ELR (cell line): ENCODE measurements around the gene WSCD2.

Source experiments
- DNase-seq: peaks from one replicate; pipeline ENCODE4 v3.0.0-alpha.2; 2015; ENCODE audit warnings: low read depth

Gene WSCD2

GRCh38 chr12:108109504-108109903 is 19.6 kb upstream of the WSCD2 start:
- DNase-seq = no peak

DNA sequence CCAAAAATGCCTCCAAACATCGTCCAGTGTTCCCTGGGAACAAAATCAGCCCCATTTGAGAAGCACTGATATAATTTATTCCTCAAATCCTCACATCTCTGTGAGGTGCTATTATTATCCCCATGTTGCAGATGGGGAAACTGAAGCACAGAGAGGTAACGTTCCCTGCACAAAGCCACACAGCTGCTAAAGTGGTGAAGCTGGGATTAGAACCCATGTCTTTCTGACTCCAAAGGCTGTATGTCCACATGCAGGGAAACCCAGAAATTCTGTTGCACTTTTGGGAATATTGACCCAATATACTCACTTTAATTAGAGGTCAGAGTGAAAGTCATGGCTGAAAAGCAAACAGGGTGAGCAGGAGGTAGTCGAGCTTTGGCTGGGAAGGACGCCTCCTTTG is 19.1 kb upstream of the WSCD2 start:
- no peak for DNase-seq

DNA sequence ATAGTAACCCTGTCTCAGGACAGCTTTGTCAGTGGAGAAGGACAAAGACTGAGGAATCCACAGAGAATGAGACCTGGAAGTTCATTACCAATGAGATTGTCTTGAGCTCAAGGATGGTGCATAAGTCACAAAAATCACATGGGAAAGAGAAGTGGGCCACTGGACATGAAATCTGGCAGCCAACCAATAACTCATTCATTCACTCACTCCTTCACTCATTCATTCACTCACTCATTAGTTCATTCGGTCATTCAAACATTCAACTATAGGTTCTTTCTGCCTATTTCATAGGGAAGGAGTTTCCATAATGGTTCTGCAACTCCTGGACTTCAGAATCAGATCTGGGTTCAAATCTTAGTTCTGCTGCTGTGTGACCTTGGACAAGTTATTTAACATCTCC is 18.2 kb upstream of the WSCD2 start:
- DNase-seq = no peak

- DNase-seq = no peak
Observed at GRCh38 chr12:108112832-108113556, 16.1 kb upstream of the WSCD2 start.

GRCh38 chr12:108115123-108116121 is 13.7 kb upstream of the WSCD2 start:
- DNase-seq = no peak

DNA sequence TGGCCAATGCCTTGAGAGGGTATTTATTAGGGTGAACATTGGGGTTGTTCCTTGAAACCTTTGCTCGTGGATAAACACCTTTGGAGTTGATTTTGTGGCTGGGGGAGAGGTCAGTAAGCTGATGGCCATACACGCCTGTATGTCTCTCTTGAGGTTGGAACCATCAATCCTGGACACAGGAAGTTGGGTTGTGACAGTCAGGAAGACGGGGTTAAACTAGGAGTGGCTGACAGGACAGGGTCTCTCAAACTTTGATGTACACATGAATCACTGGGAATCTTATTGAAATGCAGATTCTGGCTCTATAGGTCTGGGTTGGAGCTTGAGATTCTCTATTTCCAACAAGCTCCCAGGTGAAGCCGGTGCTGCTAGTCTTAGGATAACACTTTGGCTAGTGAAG is 12.8 kb upstream of the WSCD2 start:
- DNase-seq = no peak

GRCh38 chr12:108116699-108117098 is 12.4 kb upstream of the WSCD2 start:
- DNase-seq = no peak

DNA sequence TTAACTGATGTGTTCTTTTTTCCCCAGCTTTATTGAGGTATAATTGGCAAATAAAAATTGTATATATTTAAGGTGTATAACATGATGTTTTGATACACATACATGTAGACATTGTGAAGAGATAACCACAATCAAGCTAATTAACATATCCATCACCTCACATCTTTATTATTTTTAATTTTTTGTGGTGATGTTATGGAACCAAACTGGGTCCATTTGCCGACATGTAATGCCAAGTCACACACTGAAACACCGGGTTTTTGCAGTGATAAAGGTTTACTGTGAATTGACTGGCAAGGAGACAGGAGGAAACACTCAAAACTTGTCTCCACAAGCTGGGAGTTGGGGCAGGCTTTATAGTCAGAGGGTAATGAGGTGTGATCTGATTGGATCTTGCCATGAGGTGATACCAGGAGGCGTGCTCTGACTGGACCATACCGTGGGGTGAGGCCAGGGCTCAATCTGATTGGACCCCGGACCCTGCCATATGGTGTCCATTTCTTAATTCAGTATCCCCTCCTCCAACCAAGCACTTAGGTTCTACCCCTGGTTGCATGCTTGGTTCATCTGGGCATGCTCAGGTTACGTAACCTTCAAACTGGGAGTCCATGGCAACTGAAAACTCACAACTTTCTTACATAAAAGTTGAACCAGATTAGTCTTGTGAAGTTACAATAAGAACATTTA is 11.8 kb upstream of the WSCD2 start:
- no peak for DNase-seq

GRCh38 chr12:108117902-108118301 is 11.2 kb upstream of the WSCD2 start:
- DNase-seq = no peak

DNA sequence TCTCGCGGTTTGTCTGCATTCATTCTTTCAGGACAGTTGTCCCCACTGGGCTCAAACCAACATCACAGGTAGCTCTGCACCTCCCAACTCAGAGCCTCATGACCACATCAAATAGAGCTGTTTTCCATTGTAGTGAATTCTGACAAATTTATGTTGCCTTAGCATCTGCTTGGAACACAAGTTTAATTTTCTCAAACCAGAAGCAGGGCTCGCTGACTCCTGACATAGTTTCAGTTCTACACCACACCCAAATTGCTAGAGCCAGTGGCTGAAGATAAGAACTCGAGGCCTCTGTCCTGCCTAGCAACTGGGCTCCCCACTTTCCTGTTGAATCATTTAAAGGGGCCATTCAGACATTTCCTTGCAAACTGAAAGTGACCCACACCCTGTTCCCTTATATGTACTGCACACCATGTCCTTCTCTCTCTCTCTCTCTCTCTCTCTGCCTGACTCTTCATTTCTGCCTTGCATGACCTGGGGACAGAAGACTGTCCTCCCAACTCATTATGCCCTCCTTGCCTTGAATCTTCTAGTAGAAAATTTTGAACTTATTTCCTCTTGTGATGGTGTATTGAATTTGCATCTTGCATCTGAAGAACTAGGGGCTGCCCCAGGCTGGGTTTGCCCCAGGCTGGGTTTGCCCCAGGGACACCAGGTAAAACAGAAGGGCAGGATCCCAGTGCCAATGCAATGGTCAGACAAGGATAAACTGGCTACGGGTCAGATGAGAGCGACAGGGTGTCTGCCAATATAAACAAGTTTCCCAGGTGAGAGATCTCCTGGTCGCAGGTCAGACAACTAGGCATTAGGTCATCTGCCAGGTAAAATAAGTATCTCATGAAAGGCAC is 9.7 kb upstream of the WSCD2 start:
- no peak for DNase-seq

DNA sequence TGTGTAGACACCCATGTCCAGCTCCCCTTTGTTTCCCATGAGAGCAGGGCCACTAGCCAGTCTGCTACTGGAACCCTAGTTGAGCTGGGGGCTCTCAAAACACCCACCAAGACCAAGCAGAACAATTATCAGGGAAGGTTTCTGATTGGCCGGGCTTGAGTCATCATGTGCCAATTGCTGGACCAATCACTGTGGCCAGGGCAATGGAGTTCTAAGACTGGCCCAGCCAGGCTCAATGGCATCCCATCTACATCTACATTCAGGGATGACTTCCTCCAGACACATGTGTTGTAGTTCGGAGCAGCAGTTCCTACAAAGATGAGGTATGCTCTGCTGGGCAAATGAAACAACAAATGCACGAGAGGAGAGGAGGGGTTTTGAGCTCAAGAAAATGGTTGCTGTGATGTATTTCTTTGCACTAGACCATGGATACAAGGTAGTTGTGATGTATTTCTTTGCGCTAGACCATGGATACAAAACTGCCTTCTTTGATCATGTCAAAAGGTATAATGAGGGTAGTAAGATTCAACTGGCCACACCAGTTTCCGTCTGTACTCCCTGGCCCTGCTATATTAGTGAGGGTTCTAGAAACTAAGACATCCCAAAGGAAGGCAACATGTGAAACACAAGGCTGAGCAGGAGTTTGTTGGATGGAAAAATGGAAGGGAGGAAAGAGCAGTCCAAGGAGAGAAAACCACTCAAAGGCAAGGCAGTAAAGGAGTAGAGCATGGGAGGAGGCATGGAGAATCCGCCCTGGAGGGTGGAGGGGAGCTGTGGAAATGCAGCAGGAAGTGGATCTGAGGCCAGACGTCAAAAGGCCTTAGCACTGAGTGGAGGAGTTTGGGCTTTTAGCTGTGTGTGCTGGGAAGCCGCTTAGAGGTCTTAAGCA is 8.9 kb upstream of the WSCD2 start:
- no peak for DNase-seq

DNA sequence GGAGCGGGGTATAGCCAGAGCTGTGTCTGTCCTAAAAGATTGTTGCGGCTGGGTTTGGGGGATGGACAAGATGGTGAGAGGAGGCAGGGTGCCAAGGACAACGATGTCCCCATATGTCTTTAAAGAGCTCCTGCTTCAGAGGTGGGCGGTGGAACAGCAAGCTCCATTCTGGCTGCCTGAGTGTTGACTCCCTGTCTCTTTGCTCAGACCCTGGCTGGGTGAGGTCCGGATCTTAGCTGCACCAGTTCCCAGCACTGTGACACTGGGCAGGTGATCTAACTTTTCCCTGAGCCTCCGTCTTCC is 8.3 kb upstream of the WSCD2 start:
- no peak for DNase-seq

- no peak for DNase-seq
Observed at GRCh38 chr12:108121320-108121719, 7.8 kb upstream of the WSCD2 start.

- DNase-seq = no peak
Observed at GRCh38 chr12:108121728-108122471, 7.2 kb upstream of the WSCD2 start.

DNA sequence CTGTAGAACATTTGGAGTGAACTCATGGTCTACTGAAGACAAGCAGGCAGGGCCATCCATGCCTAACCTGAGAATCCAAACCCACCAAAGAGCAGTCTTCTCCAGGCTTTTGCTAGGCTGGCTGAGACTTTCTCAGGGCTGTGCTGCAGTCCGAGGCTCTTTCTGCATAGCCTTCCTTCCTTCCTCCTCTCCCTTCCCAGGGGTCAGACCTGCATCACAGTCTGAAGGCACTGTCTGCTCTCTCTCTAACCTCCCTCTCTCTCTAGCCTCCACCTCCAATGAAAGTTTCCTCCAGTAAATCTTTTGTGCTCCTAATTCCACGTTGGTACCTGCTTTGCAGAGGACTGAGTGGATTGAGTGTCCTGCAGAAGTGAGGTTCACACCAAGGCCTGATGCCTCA is 6.4 kb upstream of the WSCD2 start:
- no peak for DNase-seq

DNA sequence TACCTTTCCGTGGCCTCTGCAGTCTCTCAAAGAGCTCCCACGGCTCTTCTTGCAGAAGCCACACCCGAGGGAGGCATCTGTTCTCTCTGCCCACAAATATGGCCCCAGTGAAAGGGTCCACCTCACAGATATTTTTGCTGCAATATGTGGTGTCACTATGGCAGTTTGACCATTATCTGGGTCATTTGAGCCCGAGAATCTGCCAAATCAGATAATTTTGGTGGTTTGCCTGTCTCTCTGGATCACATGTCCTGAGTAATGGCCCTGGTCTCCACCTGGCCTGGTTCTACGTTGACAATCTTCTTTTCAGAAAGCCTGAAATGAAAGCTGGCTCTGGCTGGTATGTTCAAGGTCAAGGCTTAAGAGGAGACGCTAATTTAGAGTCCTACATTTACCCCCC is 5.7 kb upstream of the WSCD2 start:
- no peak for DNase-seq

DNA sequence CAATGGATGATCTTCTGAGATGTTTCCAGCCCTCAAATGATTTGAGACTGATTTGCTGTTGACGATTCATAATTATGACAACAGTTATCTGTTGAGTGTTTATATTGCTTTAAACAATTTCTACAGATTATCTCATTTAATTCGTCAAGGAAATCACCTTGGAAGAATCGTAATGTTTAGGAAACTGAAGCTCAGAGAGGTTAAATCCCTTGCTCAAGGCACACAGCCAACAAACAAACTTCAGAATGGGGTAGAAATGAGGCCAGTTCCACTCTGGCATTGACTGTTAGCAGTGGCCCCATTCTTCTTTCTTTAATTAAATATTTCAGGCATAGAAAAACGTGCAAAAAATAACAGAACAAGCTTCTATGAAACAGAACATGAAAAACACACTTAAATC is 4.0 kb upstream of the WSCD2 start:
- no peak for DNase-seq

DNA sequence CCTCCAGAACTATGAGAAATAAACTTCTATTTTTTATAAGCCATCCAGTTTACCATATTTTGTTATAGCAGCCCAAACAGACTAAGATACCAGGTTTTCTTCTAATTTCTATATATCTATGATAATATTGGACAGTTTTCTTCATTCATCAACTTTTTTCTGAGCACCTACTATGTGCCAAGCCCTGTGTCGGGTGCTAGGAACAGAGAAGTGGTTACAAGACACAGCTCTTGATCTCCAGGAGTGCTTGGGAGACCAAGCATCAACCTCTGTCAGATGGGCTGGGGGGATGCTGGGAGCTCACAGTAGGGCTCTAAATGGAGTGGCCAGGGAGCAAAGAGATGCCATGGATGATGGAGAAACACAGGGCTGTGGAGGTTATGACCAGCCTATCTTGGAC is 2.9 kb upstream of the WSCD2 start:
- DNase-seq = no peak

- no peak for DNase-seq
Observed at GRCh38 chr12:108126990-108127501, 2.0 kb upstream of the WSCD2 start.

- DNase-seq = no peak
Observed at GRCh38 chr12:108127654-108128053, 1.4 kb upstream of the WSCD2 start.
